ENCODE results near the gene GXYLT1.
"Not testable (repeated sequence)": the region's sequence is repeated elsewhere in the genome, so short reads cannot be mapped to it uniquely, and the experiment has no call there.

The GXYLT1 gene

GRCh38 chr12:42143452-42144157 is 1.1 kb downstream of the GXYLT1 start:
- DNase-seq = no peak

GRCh38 chr12:42141981-42142606 is 2.6 kb downstream of the GXYLT1 start:
- DNase-seq = no peak

DNA sequence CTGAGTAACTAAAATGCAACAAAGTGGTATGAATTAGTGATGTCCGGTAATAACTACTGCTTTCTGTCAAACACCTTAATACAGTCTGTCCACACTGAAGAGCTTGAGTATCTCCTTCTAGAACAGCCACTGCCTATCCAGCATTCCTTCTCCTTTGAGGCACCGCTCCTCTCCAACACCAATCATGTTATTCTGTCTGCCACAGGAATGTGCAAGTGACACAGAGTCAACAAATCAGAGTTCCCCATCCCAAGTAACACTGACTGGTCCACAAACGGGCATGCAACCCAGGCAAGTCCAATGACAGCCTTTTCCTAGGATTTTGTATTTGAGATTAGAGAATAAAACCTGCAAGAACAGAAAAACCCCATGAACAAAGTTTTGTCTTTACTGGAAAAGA is 3.8 kb downstream of the GXYLT1 start:
- DNase-seq = no peak

GRCh38 chr12:42135259-42135814 is 9.3 kb downstream of the GXYLT1 start:
- DNase-seq = no peak

DNA sequence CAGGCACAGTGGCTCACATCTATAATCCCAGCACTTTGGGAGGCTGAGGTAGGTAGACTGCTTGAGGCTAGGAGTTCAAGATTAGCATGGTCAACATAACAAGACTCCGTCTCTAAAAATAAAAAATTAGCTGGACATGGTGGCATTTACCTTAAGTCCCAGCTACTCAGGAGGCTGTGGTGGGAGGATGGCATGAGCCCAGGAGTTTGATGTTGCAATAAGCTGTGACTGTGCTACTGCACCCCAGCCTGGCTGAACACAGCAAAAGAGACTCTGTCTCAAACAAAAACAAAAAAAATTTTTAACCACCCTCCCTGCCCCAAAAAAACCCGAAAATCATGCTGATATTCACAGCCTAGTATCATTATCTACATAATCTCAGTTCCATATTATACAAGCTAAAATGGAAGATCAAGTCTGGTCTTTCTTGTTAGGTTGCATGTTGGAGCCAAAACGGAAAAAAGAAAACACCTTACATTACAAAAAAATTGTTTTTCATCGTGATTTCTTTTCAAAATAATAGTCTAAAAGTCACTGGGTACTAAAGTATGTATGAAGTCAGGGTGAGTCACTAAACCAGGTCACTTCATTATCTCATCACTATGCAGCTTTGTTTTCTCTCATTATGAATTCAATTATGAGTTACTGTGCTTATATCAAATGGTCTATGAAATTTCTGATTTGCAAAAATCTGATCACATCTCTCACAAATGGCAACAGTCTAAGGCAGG is 13.8 kb downstream of the GXYLT1 start:
- DNase-seq = no peak

DNA sequence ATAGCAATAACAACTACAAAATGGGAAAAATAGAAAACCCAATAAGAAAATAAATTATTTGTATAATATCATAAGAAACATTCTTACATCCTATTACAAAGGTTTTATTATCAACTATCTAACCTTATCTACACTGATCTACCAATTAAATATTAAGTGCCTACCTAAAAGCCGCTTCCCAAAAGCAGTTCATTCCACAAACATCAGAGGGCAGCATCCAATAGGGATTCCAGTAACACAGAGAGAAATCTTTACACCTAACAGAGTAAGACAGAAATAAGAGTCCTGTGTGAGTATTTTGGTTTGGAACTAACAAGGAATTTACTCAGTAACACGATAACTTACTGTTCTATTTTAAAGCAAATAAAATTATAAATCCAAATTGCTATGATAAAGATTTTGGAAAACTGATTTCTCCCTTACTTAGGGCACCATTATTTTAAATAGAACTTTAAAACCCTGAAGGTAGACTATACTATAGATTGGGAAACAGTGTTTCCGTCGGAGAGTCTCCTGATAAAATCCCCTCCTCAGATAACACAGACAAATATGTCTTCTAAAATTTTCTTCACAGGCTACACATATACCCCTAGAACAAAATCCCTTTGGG is 15.0 kb downstream of the GXYLT1 start:
- peak; percentile 59 for DNase-seq

DNA sequence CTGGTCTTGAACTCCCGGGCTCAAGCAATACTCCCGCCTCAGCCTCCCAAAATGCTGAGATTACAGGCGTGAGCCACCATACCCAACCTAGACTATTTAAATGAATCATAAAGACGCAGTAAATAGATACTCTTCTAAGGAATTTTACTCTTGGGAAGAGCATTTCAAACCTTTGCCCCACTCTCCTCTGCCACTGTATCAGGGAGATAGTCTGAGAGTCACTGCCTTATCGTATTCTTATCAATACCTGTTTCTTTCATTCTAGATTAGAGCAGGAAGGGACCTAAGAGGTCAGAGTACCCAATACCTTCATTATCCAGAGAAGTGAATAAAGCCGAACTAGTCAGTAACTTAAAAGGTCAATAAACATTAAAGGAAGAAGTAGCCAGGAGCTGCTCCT is 15.8 kb downstream of the GXYLT1 start:
- no peak for DNase-seq

- no peak for DNase-seq
Observed at GRCh38 chr12:42128327-42128726, 16.3 kb downstream of the GXYLT1 start.

DNA sequence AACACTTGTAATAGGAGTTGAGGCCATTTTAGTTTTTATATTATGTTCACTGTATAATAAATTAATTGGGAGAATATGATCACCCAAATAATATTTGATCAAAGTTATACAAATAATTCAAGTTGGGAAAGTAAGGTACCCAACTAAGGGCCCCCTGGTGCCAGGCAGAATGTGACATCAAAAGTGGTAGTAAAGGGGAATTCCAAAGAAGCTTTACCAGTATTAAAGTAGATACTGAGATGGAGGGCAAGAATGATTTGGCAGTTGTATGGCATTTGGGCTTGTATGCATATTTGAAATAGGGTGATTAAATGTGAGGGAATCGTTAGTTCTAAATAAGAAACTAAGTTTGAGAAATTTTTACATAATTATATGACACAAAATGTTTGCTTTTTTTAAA is 17.7 kb downstream of the GXYLT1 start:
- no peak for DNase-seq

DNA sequence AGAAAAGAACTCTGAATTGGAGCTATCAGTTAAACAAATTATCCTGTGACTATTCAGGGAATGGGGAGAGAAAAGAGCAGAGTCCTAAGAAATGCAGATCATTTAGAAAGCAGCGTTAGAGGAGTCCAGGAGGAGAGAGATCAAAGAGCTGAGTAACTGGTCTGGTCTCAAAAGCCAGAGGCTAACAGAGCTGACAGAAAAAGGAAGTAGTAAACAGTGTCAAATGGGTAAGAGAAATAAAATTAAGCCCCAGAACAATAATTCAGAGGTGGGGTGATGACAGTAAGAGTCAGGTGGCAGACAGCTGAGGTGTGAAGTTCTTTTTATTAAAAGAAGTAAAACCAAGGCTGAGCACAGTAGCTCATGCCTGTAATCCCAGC is 19.3 kb downstream of the GXYLT1 start:
- no peak for DNase-seq

GRCh38 chr12:42124764-42125387 is 19.8 kb downstream of the GXYLT1 start:
- no peak for DNase-seq

DNA sequence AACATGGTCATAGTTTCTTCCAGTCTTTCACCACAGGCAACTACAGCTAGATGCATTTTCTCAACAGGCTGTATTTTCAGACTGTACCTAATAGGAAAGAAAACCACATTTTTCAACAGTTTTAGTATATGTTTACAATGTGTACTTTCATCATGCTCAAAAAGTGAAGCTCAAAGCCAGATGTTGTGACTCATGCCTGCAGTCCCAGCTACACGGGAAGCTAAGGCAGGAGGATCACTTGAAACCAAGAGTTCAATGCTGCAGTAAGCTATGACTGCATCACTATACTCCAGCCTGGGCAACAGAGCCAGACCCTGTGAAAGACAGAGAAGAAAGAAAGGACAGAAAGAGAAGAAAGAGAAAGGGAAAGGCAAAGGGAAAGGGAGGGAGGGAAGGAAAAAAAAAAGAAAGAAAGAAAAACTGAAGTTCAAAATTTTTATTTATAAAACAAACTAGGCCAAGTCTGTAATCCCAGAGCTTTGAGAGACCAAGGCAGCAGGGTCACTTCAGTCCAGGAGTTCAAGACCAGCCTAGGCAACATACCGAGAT is 25.5 kb downstream of the GXYLT1 start:
- DNase-seq = no peak

DNA sequence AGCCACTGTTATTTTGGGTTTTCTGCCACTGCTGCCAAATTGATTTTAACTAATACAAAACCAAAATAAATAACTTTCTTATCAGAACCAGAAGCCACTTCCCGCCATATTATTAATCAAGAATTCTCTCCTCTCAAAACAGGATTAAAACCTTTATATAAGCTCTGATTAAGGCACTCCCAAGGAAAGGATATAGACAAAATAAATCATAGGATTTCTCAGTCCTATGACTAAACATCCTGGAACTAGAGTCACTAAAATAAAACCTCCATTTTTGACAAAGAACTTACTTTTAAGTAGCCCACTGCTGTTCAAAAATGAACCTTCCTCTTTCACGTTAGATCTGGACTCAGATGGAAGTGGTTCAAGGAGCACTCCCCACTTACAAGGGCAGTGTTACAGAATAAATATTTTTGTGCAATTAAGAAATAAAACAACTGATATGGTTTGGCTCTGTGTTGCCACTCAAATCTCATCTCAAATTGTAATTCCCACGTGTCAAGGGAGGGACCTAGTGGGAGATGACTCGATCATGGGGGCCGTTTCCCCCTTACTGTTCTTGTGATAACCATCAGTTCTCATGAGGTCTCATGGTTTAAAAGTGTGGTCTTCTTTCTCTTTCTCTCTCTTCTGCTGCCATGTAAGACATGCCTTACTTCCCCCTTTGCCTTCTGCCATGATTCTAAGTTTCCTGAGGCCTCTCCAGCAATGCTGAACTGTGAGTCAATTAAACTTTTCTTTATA is 26.4 kb downstream of the GXYLT1 start:
- DNase-seq = no peak

- DNase-seq = no peak
Observed at GRCh38 chr12:42109031-42109430, 35.6 kb downstream of the GXYLT1 start.

- DNase-seq = not testable (repeated sequence)
Observed at GRCh38 chr12:42106791-42107190, 37.9 kb downstream of the GXYLT1 start.

DNA sequence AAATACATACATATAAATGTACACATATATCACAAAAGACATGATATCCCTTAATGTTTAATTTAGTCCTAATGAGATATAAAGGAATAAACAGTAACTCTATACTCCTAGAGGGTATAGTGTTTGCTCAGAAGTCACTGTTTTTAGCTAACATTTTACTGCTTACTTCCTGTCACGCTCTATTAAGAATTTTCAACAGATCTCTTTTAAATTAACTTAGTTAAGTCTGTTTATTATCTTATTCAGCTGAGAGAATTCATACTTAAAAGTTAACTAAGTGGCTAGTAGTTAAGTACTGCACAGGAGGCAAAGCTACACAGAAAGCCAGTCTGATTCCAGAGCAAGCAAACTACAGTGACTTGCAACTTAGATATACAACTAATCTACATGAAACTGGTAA is 39.9 kb downstream of the GXYLT1 start:
- no peak for DNase-seq

GRCh38 chr12:42104087-42104486 is 40.6 kb downstream of the GXYLT1 start:
- no peak for DNase-seq

DNA sequence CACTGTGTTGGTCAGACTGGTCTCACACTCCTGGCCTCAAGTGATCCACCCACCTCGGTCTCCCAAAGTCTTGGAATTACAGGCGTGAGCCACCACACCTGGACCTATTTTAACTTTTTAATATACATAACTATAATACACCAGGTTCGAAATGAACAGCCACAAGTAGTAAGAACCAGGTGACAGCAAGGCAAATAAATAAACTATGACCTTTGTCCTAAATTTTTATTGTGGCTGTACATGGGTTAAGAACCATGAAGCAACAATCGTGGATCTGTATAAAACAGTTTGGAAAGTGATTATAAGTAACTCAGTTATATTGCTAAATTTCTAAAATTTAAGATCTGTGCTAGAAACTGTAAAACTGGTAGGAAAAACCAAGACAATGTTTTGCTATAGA is 41.5 kb downstream of the GXYLT1 start:
- DNase-seq = no peak

DNA sequence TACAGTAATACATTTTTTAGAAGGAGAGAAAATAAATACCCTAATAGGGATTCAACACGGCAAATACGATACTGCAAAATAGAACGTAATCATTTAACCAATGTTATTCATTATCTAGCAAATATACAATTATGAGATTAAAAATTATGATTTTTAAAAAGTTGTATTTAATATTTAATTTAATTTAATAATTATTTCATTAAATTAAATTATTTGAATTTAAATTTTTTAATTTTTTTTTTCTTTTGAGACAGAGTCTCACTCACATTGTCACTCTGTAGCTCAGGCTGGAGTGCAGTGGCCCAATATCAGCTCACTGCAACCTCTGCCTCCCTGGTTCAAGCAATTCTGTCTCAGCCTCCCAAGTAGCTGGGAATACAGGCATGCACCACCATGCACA is 42.0 kb downstream of the GXYLT1 start:
- no peak for DNase-seq

DNA sequence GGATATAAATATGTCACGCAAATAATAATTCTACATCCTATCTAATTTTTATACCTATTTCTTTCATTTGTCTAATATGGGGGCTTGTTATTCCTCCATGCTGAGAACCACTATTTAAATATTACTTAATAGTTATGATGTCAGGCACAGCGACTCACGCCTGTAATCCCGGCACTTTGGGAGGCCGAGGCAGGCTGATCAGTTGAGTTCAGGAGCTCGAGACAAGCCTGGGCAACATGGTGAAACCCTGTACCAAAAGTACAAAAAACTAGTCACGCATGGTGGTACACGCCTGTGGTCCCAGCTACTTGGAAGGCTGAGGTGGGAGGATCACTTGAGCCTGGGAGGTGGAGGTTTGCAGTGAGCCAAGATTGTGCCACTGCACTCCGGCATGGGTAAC is 45.2 kb downstream of the GXYLT1 start:
- no peak for DNase-seq

GRCh38 chr12:42097971-42098370 is 46.7 kb downstream of the GXYLT1 start:
- no peak for DNase-seq

DNA sequence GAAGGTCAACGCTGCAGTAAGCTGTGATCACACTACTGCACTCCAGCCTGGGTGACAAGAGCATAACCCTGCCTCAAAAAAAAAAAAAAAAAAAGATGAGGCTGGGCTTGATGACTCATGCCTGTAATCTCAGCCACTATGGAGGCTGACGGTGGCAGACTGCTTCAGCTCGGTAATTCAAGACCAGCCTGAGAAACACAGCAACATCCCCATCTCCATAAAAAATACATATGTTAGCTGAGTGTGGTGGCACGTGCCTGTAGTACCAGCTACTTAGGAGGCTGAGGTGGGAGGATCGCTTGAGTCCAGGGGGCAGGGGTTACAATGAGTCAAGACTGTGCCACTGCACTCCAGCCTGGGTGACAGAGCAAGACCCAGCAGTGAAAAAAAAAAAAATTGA is 50.4 kb downstream of the GXYLT1 start:
- DNase-seq = no peak

Data from NCI-H526 treated with DMSO at 0.1 percent for 48 hours (cell line).